ENCODE data around the gene CEP128. TPM values are rescaled to one million over a fixed set of nuclear protein-coding genes. Genes with fewer than 3 reads are reported as not detected.

CEP128 gene
- total RNA-seq, 4 donors from 2014 or later: 1.3 to 29.8 (median 11.9) TPM

DNA sequence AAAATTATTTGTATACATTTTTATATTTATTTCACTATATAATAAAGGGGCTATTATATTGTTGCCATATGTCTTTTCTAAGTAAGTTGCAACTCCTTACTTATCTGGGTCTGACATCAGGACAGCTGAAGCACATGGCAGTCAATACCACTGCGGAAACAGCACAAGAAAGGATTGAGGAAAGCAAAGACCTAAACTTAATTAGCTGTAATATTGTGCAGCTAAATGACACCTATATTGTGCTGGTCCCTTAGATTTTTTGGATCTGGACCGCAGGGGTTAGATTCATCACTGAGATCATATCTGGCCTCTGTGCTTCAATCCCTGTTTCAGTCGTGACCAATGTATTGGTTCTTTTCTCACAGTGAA is 370.6 kb downstream of the CEP128 start:
- H3K36me3 ChIP-seq: no peaks in the 10 kb centered on the region
- H3K9me3 ChIP-seq: no peaks in the 10 kb centered on the region
- no peak overlapping the region for H3K4me3 ChIP-seq
- DNase-seq: no peak
- H3K27ac ChIP-seq: no peak overlapping the region
- H3K27me3 ChIP-seq: no peaks in the 10 kb centered on the region
- TF ChIP-seq POLR2A (IDR thresholded peaks at IDR 0.05): no peak
- TF ChIP-seq, protein P1, sequence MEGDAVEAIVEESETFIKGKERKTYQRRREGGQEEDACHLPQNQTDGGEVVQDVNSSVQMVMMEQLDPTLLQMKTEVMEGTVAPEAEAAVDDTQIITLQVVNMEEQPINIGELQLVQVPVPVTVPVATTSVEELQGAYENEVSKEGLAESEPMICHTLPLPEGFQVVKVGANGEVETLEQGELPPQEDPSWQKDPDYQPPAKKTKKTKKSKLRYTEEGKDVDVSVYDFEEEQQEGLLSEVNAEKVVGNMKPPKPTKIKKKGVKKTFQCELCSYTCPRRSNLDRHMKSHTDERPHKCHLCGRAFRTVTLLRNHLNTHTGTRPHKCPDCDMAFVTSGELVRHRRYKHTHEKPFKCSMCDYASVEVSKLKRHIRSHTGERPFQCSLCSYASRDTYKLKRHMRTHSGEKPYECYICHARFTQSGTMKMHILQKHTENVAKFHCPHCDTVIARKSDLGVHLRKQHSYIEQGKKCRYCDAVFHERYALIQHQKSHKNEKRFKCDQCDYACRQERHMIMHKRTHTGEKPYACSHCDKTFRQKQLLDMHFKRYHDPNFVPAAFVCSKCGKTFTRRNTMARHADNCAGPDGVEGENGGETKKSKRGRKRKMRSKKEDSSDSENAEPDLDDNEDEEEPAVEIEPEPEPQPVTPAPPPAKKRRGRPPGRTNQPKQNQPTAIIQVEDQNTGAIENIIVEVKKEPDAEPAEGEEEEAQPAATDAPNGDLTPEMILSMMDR (IDR thresholded peaks at IDR 0.05): no peak
- intact Hi-C loops (cut with DNase I; ENCODE audit: low total_unique reads): no loop called here
- no peaks in the 10 kb centered on the region for H3K4me1 ChIP-seq

- Histone ChIP-seq H3K4me1 (no peaks in the 10 kb centered on the region), H3K4me3 (no peak overlapping the region), H3K27ac (no peak overlapping the region), H3K9me3 (no peaks in the 10 kb centered on the region), H3K36me3 (no peaks in the 10 kb centered on the region), H3K27me3 (no peaks in the 10 kb centered on the region)
- intact Hi-C loops (cut with DNase I; ENCODE audit: low total_unique reads): no loop called here
- no peak for DNase-seq
- TF ChIP-seq, protein P1 (IDR thresholded peaks at IDR 0.05): no peak
- no peak for TF ChIP-seq POLR2A (IDR thresholded peaks at IDR 0.05)
Measured at GRCh38 chr14:80567905-80568536, 373.5 kb downstream of the CEP128 start.

DNA sequence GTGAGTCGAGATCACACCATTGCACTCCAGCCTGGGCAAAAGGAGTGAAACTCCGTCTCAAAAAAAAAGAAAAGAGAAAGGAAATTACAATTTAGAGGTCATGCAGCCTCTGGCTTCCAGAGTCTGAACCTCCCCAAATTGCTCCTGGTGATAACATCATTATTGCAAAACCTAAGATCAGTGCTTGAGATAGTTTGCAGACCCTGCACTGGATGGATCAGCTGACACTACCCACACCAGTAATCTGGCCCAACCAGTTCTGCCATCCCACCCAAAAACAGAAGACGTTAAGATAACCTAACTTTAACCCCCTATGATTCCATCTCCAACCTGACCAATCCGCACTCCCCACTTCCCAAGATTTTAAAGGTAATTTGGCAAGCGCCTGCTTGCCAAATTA is 376.5 kb downstream of the CEP128 start:
- H3K27me3 ChIP-seq: no peaks in the 10 kb centered on the region
- no peaks in the 10 kb centered on the region for H3K4me1 ChIP-seq
- no peaks in the 10 kb centered on the region for H3K36me3 ChIP-seq
- intact Hi-C loops (cut with DNase I; ENCODE audit: low total_unique reads): no loop called here
- no peak for DNase-seq
- TF ChIP-seq POLR2A (IDR thresholded peaks at IDR 0.05): no peak
- TF ChIP-seq, protein P1 (IDR thresholded peaks at IDR 0.05): no peak
- H3K27ac ChIP-seq: no peak overlapping the region
- H3K9me3 ChIP-seq: no peaks in the 10 kb centered on the region
- H3K4me3 ChIP-seq: no peak overlapping the region

- Histone ChIP-seq H3K27me3 (no peaks in the 10 kb centered on the region), H3K36me3 (no peaks in the 10 kb centered on the region), H3K4me3 (no peak overlapping the region), H3K4me1 (no peaks in the 10 kb centered on the region), H3K9me3 (no peaks in the 10 kb centered on the region), H3K27ac (no peak overlapping the region)
- intact Hi-C loops (cut with DNase I; ENCODE audit: low total_unique reads): no loop called here
- no peak for TF ChIP-seq POLR2A (IDR thresholded peaks at IDR 0.05)
- TF ChIP-seq, protein P1 (IDR thresholded peaks at IDR 0.05): no peak
- DNase-seq: no peak
Measured at GRCh38 chr14:80564051-80564450, 377.5 kb downstream of the CEP128 start.

DNA sequence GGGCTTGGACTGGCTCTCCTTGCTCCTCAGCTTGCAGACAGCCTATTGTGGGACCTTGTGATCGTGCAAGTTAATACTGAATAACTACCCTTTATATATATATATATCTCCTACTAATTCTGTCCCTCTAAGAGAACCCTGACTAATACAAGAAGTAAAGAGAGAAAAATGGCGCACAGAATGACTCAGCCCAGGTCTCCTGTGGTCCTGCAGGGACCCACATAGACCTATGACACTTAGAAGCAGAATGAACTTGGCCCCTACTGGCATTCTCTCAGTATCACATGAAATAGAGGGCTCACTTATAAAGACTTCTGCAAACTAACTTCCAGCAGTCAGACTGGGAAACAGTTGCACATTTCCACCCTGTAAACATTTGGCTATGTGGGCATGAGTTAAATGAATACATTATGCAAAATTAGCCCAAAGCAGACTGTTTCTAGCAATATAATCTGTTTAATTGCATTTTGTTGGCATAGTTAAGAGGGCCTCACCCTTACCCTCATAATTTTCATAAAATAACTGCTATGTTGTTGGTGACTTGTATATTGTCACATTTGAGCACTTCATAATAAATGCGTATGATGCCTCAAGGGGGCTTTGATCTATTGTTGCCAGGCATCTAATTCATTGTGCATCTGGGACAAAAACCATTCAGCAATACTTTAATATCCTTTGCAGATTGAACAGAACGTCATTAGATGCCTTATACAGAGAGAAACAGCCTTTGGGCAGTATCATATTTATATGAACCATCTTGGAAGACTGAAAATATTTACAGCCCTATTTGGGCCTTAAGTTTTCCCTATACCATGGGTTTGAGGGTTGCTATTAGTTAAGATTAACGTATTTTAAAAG is 380.5 kb downstream of the CEP128 start:
- no peaks in the 10 kb centered on the region for H3K27me3 ChIP-seq
- H3K4me3 ChIP-seq: no peak overlapping the region
- H3K27ac ChIP-seq: no peak overlapping the region
- H3K4me1 ChIP-seq: no peaks in the 10 kb centered on the region
- intact Hi-C loops (cut with DNase I; ENCODE audit: low total_unique reads): no loop called here
- H3K9me3 ChIP-seq: no peaks in the 10 kb centered on the region
- H3K36me3 ChIP-seq: no peaks in the 10 kb centered on the region
- DNase-seq: no peak
- no peak for TF ChIP-seq POLR2A (IDR thresholded peaks at IDR 0.05)
- TF ChIP-seq, protein P1 (IDR thresholded peaks at IDR 0.05): no peak

Measured in uterus (tissue), 4 donors.